T47D (cell line): ENCODE results near the gene ASCL1.
A peak's percentile ranks its signal among the peaks of the same experiment; 100 is the strongest.

Experiments used
- DNase-seq, 2 experiments: peaks; one replicate each; pipeline versions ENCODE4 v3.0.0 to v3.0.0-alpha.2; 2011 to 2012; ENCODE audit warnings: low read depth in 1 of 2, low spot score in 1 of 2
- JUND ChIP-seq: IDR thresholded peaks from 2 replicates; pipeline ENCODE4 v1.6.1; 2012; ENCODE audit warnings: low read depth
- in situ Hi-C: cut with HindIII; loops from 2 replicates; pipeline ENCODE4 v1.10.0; 2016; ENCODE audit warnings: low sequenced_read_pairs, low pct_unique_long_range_greater_than_20kb

ASCL1 gene

GRCh38 chr12:102957339-102958050, at the start of gene ASCL1:
Gene ASCL1 (plus strand): TSS chr12:102957674. CDS start chr12:102958245, 571 bp downstream.
- in situ Hi-C loops: no loop called here
- peak in 1 of 2 experiments; percentile 30 for DNase-seq
- no peak for TF ChIP-seq JUND

DNA sequence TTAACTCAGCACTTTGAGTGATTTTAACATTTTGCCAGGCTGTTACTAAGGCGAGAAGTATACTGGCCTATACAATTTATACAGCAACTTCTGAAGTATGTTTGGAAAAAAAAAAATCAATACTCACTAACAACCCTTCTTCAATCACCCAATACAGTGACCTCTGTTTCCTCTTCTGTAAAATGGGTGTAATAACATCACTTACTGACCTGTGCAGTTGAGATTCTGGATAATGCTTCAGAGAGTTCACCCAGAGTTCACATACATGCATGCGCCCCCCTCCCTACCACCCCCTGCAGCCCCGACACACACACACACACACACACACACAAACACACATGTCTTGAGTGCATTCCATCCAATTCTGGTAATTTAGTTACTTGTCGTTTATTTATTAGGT, 49.6 kb upstream of the ASCL1 start:
- no peak for DNase-seq
- in situ Hi-C loops: no loop called here
- no peak for TF ChIP-seq JUND

GRCh38 chr12:102910137-102910536, 47.3 kb upstream of the ASCL1 start:
- no peak for TF ChIP-seq JUND
- in situ Hi-C loops: no loop called here
- DNase-seq: no peak

- in situ Hi-C loops: no loop called here
- no peak for TF ChIP-seq JUND
- no peak for DNase-seq
These were observed 46.7 kb upstream of the ASCL1 start for GRCh38 chr12:102910792-102911191.

GRCh38 chr12:102911320-102911719, 46.2 kb upstream of the ASCL1 start:
- in situ Hi-C loops: no loop called here
- no peak for TF ChIP-seq JUND
- no peak for DNase-seq

DNA sequence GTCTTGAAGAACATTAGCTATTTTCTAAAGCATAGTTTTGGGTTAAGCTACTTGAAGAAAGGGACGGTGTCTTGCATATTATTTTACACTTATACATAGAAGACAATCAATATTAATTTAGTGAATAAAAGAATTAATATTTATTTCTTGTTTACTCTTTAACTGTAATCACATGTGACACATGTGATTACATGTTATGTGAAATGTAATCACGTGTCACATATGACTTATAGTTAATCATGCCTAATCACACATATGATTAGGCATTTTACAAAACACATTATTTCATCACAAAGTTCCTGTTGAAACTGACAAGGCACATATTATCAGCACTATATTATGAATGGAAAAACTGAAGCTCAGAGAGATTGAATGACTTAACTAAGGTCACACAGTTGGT, 45.2 kb upstream of the ASCL1 start:
- TF ChIP-seq JUND: no peak
- in situ Hi-C loops: no loop called here
- DNase-seq: no peak

GRCh38 chr12:102913453-102914226, 43.8 kb upstream of the ASCL1 start:
- TF ChIP-seq JUND: no peak
- DNase-seq: no peak
- in situ Hi-C loops: no loop called here

DNA sequence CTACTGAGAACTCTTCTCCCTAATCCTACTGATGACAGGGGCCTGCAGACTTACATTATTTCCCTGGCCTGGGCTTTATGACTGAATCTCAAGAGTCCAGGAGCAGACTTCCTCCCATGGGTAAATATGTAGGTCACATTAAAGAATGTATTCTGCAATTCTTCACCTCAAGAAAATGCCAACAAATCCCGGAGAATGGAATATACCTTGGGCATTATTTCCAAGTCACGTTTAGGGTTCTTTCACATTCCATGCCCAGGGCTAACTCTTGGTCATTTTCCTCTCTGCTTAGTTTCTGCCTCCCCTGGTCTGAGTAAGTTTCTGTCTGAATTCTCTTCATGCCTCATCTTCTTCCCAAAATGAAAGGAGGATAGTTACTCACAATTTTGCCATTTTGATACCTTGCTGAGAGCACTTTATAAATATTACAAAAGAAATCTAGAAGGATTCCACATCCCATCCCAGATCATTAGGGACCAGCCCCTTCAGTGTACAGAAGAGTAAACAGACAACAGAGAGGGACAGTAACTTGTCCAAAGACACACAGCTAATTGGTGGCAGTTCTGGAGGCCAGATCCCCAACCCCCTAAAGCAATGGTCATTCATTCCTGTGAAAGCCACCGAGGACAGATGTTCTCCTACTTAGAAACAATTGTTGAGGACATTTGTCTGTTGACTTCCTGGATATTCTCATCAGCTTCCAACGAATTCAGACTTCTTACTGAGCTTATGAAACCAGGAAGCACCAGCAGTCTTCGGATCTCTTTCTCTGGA, 41.0 kb upstream of the ASCL1 start:
- in situ Hi-C loops: no loop called here
- no peak for DNase-seq
- TF ChIP-seq JUND: no peak

DNA sequence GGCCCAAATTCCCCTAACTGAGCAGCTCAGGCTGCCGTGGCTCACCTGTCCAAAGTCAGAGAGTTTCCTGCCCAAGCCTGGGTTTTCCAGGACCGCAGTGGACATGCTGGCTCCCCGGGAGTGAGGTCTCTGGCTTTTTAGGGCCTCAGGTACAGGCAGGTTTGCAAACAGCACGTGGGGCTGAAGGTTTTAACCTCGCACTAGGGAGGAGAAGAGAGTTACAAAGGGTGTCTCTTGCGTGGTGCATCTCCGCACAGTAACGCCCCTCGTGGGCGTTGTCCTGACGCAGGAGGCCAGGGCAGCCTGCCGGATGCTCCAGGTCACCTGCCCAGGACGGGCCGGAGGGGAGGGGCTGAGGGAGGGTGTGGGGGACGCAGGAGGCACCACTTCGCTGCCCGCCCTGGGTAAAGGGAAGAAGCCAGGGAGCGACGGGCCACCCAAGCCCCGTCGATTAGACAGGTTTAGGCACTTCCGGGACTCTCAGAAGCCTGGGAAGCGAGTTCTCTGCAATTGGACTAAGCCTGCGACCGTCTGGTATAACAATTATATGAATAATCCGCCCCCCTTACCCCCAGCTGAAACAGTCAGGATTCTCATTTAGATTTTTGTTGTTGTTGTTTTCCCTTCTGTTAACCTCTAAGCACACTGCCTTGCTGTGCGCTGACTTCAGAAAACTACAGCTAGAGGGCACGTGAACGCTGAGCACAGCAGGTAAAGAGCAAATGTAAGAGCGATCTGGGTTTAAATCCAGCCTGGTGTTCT, 40.3 kb upstream of the ASCL1 start, which contains the start of gene PAH:
Gene PAH (minus strand): TSS at position 219 of the 762 bp plus-strand sequence. CDS start 114 bp downstream, at position 105.
- in situ Hi-C loops: no loop called here
- peak; percentile 37 to 78 for DNase-seq
- no peak for TF ChIP-seq JUND

- no peak for DNase-seq
- TF ChIP-seq JUND: no peak
- in situ Hi-C loops: no loop called here
These were observed 38.6 kb upstream of the ASCL1 start for GRCh38 chr12:102918840-102919239.

GRCh38 chr12:102920271-102920670, 37.2 kb upstream of the ASCL1 start:
- no peak for TF ChIP-seq JUND
- no peak for DNase-seq

GRCh38 chr12:102921240-102921639, 36.2 kb upstream of the ASCL1 start:
- TF ChIP-seq JUND: no peak
- no peak for DNase-seq
- in situ Hi-C loops: no loop called here

More at GRCh38 chr12:102920271-102920670, 37.2 kb upstream of the ASCL1 start:
- in situ Hi-C loops: no loop called here
